ENCODE data around the gene KRT77. TPM values are rescaled to one million over a fixed set of nuclear protein-coding genes. Genes with fewer than 3 reads are reported as not detected.
"Not testable (repeated sequence)": the region's sequence is repeated elsewhere in the genome, so short reads cannot be mapped to it uniquely, and the experiment has no call there.

The KRT77 gene
- total RNA-seq, 6 experiments from 2014 or later = not detected

- Histone ChIP-seq H3K27ac (no peak overlapping the region), H3K4me3 (no peak overlapping the region), H3K4me1 (no peaks in the 10 kb centered on the region), H3K9me3 (no peaks in the 10 kb centered on the region), H3K27me3 (peaks cover 0 to 4% of the 10 kb centered on the region in 2 donors), H3K36me3 (no peaks in the 10 kb centered on the region)
- DNase-seq (no peak), ATAC-seq (no peak)
- 51% methylated on average over 4 of the region's 4 CpGs for WGBS (ENCODE audit: insufficient coverage, low coverage, low lambda C conversion rate, missing lambda C conversion rate)
- TF ChIP-seq, protein P1, sequence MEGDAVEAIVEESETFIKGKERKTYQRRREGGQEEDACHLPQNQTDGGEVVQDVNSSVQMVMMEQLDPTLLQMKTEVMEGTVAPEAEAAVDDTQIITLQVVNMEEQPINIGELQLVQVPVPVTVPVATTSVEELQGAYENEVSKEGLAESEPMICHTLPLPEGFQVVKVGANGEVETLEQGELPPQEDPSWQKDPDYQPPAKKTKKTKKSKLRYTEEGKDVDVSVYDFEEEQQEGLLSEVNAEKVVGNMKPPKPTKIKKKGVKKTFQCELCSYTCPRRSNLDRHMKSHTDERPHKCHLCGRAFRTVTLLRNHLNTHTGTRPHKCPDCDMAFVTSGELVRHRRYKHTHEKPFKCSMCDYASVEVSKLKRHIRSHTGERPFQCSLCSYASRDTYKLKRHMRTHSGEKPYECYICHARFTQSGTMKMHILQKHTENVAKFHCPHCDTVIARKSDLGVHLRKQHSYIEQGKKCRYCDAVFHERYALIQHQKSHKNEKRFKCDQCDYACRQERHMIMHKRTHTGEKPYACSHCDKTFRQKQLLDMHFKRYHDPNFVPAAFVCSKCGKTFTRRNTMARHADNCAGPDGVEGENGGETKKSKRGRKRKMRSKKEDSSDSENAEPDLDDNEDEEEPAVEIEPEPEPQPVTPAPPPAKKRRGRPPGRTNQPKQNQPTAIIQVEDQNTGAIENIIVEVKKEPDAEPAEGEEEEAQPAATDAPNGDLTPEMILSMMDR (IDR thresholded peaks at IDR 0.05) = no peak
- no peak for TF ChIP-seq POLR2A (IDR thresholded peaks at IDR 0.05)
- intact Hi-C loops (cut with DNase I) = no loop called here
These were observed 32.8 kb downstream of the KRT77 start for GRCh38 chr12:52670506-52670905.

DNA sequence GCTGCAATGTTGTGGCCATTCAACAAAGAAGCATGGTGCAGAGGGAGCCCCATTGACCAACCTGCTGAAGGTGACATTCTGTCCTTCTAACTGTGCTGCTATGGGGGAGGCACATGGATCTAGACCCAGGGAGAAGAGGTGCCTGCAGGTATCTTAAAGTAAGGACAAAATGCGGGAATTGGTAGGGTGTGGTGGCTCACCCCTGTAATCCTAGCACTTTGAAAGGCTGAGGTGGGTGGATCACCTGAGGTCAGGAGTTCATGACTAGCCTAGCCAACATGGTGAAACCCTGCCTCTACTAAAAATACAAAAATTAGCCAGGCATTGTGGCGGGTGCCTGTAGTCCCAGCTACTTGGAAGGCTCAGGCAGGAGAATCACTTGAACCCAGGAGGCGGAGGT, 33.4 kb downstream of the KRT77 start:
- H3K36me3 ChIP-seq; H3K27me3 ChIP-seq; H3K27ac ChIP-seq; intact Hi-C loops (cut with DNase I); DNase-seq; ATAC-seq; H3K4me1 ChIP-seq; H3K4me3 ChIP-seq; H3K9me3 ChIP-seq: not testable (repeated sequence)
- WGBS (ENCODE audit: insufficient coverage, low coverage, low lambda C conversion rate, missing lambda C conversion rate) = 55% methylated on average over 3 of the region's 3 CpGs

DNA sequence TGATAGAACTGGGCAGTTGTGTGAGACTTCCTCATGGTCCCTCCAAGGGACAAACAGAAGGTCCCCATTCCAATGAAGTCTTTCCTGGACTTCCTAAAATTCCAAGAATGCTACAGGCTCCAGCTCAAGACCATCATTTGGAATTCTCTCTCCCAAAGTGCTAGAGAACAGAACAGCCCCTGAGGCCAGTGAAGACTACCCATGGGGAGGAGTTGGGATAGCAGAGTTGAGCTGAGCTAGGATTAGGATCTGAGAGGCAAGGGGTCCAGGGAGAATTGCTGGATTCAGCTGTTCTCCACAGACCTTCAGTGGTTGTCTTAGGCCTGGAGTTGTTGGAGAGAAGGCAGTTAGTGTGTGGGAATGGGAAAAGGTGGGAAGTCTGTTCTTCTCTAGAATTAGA, 33.9 kb downstream of the KRT77 start:
- H3K4me1 ChIP-seq = no peaks in the 10 kb centered on the region
- intact Hi-C loops (cut with DNase I) = no loop called here
- H3K4me3 ChIP-seq = no peak overlapping the region
- DNase-seq (no peak), ATAC-seq (no peak)
- no peaks in the 10 kb centered on the region for H3K36me3 ChIP-seq
- TF ChIP-seq, protein P1 (IDR thresholded peaks at IDR 0.05) = no peak
- TF ChIP-seq POLR2A (IDR thresholded peaks at IDR 0.05) = no peak
- H3K27me3 ChIP-seq = peaks cover 0 to 4% of the 10 kb centered on the region in 2 donors
- no peak overlapping the region for H3K27ac ChIP-seq
- no peaks in the 10 kb centered on the region for H3K9me3 ChIP-seq

DNA sequence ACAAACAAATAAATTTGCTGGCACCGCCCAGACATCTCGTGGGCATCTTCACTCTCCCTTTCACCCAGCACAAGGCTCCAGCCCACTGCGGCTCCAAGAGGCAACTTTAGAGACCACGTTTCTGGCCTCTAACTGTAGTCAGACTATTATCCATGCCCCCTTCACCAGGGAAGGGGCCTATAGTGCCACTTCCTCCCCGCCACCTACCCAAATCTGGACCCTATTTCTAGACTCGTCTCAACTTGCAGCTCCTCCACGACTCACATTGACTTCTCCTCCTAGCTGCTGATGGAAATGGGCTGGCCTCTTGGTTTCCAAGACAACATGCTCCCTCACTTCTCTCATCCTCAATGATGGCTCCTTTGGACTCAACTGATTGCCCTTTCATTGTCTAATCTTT, 35.4 kb downstream of the KRT77 start:
- no peaks in the 10 kb centered on the region for H3K4me1 ChIP-seq
- ATAC-seq = no peak
- H3K36me3 ChIP-seq = no peaks in the 10 kb centered on the region
- H3K27ac ChIP-seq = no peak overlapping the region
- H3K9me3 ChIP-seq = no peaks in the 10 kb centered on the region
- no peak overlapping the region for H3K4me3 ChIP-seq
- intact Hi-C loops (cut with DNase I) = no loop called here
- TF ChIP-seq POLR2A (IDR thresholded peaks at IDR 0.05) = no peak
- TF ChIP-seq, protein P1 (IDR thresholded peaks at IDR 0.05) = no peak
- 36% methylated on average over 4 of the region's 7 CpGs for WGBS (ENCODE audit: insufficient coverage, low coverage, low lambda C conversion rate, missing lambda C conversion rate)
- peaks cover 0 to 4% of the 10 kb centered on the region in 2 donors for H3K27me3 ChIP-seq
- DNase-seq = no peak

DNA sequence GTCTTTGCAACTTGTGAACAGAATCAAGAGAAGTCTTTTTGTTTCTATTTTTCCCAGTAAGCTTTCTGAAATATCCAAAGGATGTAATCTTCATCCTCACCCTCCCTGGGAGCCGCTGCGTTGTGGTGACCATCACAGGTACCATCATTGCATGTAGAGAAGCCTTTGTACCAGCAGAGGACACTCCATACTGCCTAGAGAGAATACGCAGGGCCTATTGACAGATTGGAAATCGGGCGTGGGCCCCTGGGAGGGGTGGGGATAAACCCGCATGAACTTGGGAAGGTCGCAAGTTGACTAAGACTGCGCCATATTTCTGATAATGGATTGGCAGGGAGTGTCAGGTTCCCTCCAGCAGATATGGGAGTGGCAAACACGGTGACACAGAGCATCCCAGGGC, 35.8 kb downstream of the KRT77 start:
- Histone ChIP-seq H3K4me3 (no peak overlapping the region), H3K27ac (no peak overlapping the region), H3K36me3 (no peaks in the 10 kb centered on the region), H3K27me3 (peaks cover 0 to 4% of the 10 kb centered on the region in 2 donors), H3K4me1 (no peaks in the 10 kb centered on the region), H3K9me3 (no peaks in the 10 kb centered on the region)
- 34% methylated on average over 8 of the region's 9 CpGs for WGBS (ENCODE audit: insufficient coverage, low coverage, low lambda C conversion rate, missing lambda C conversion rate)
- DNase-seq (no peak), ATAC-seq (no peak)
- intact Hi-C loops (cut with DNase I) = no loop called here
- TF ChIP-seq, protein P1 (IDR thresholded peaks at IDR 0.05) = no peak
- TF ChIP-seq POLR2A (IDR thresholded peaks at IDR 0.05) = no peak
